ENCODE data around the gene IFNA16. TPM values are rescaled to one million over a fixed set of nuclear protein-coding genes. Genes with fewer than 3 reads are reported as not detected.
"Not testable (repeated sequence)": the region's sequence is repeated elsewhere in the genome, so short reads cannot be mapped to it uniquely, and the experiment has no call there.

IFNA16 gene
- total RNA-seq, result not detected
- long read RNA-seq, result 0 reads

- ATAC-seq; H3K27ac ChIP-seq; H3K36me3 ChIP-seq; H3K4me1 ChIP-seq; H3K4me3 ChIP-seq; H3K9me3 ChIP-seq; intact Hi-C loops (cut with DNase I); H3K27me3 ChIP-seq; DNase-seq: not testable (repeated sequence)
Observed at GRCh38 chr9:21217211-21217610, at the start of gene IFNA16. Gene IFNA16, minus strand, starts transcription at chr9:21217311. Its CDS starts 6 bp downstream, at chr9:21217305.

- H3K27me3 ChIP-seq, result no peaks in the 10 kb centered on the region
- no peak for ATAC-seq
Observed at GRCh38 chr9:21265421-21266189, 48.5 kb upstream of the IFNA16 start.

GRCh38 chr9:21255538-21256212, 38.6 kb upstream of the IFNA16 start:
- intact Hi-C loops (cut with DNase I), result no loop called here
- no peak overlapping the region for H3K4me3 ChIP-seq
- peaks cover 5% of the 10 kb centered on the region for H3K27me3 ChIP-seq
- H3K36me3 ChIP-seq, result no peaks in the 10 kb centered on the region
- TF ChIP-seq CTCF (IDR thresholded peaks at IDR 0.05), result no peak
- no peak for DNase-seq
- ATAC-seq, result no peak
- no peaks in the 10 kb centered on the region for H3K9me3 ChIP-seq
- no peaks in the 10 kb centered on the region for H3K4me1 ChIP-seq
- H3K27ac ChIP-seq, result no peak overlapping the region

More at GRCh38 chr9:21265421-21266189, 48.5 kb upstream of the IFNA16 start:
- H3K4me3 ChIP-seq, result no peak overlapping the region
- DNase-seq, result no peak
- no peaks in the 10 kb centered on the region for H3K36me3 ChIP-seq
- no peaks in the 10 kb centered on the region for H3K4me1 ChIP-seq
- no peaks in the 10 kb centered on the region for H3K9me3 ChIP-seq
- H3K27ac ChIP-seq, result no peak overlapping the region
- no peak for TF ChIP-seq CTCF (IDR thresholded peaks at IDR 0.05)
- intact Hi-C loops (cut with DNase I), result no loop called here

GRCh38 chr9:21252721-21253547, 35.8 kb upstream of the IFNA16 start:
- Histone ChIP-seq H3K4me3 (no peak overlapping the region), H3K9me3 (no peaks in the 10 kb centered on the region), H3K36me3 (no peaks in the 10 kb centered on the region), H3K27me3 (peaks cover 15% of the 10 kb centered on the region), H3K27ac (no peak overlapping the region), H3K4me1 (no peaks in the 10 kb centered on the region)
- DNase-seq (peak; percentile 38), ATAC-seq (peak; percentile 79)
- intact Hi-C loops (cut with DNase I), result no loop called here
- peak; percentile 51 for TF ChIP-seq CTCF (IDR thresholded peaks at IDR 0.05)

GRCh38 chr9:21251638-21252037, 34.5 kb upstream of the IFNA16 start:
- Histone ChIP-seq H3K4me3 (no peak overlapping the region), H3K9me3 (no peaks in the 10 kb centered on the region), H3K27ac (no peak overlapping the region), H3K4me1 (no peaks in the 10 kb centered on the region), H3K36me3 (no peaks in the 10 kb centered on the region), H3K27me3 (peaks cover 17% of the 10 kb centered on the region)
- no peak for TF ChIP-seq CTCF (IDR thresholded peaks at IDR 0.05)
- intact Hi-C loops (cut with DNase I), result no loop called here
- ATAC-seq, result no peak
- no peak for DNase-seq

Data from upper lobe of right lung (tissue), 1 donor.